ENCODE data around the gene RPTOR. TPM values are rescaled to one million over a fixed set of nuclear protein-coding genes. Genes with fewer than 3 reads are reported as not detected.

Gene RPTOR
- total RNA-seq, 1 experiment from 2014 or later: 19.7 TPM

DNA sequence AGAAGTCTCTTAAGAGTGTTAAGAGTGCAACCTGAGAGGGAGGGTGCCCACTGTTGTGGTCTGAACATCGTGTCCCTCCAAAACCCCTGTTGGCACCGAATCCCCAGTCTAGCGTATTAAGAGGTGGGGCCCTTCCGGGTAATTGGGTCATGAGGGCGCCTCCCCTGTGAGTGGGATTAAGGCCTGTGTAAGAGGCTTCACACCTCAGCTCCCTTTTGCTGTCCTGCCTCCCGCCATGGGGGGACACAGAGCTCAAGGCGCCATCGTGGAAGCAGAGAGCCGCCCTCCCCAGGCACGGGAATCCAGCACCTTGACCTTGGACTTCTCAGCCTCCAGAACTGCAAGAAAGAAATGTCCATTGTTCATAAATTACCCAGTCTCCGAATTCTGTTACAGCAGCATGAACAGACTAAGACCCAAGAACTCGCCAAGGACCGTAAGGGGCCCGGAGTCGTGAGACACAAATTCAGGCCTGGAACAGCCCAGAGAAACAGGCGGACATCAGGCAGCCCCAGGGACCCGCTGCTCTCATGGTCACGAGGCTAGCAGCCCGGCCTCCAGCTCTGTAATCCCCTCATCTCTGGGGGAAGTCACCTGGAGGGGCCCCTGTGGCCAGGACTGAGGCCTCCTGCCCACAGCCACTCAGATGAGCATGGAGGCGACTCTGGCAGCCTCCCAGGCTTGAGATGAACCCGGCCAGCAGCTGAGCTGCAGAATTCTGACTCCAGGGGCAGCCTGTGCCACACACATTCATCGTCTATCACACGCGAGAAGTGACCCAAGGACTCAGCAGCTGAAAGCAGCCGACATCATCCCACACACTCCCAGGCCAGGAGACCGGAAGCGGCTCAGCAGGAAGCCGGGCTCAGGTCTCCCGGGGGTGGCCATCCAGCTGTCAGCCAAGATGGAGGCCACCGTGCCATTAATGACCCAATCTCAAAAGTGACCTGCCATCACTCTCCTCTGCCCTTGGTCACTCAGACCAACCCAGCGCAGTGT is 434.2 kb downstream of the RPTOR start:
- no peak for DNase-seq (ENCODE audit: extremely low read depth, low read depth)

- no peak for DNase-seq (ENCODE audit: extremely low read depth, low read depth)
Observed at GRCh38 chr17:80979547-80980378, 435.1 kb downstream of the RPTOR start.

GRCh38 chr17:80980397-80981061 is 435.9 kb downstream of the RPTOR start:
- no peak for DNase-seq (ENCODE audit: extremely low read depth, low read depth)

DNA sequence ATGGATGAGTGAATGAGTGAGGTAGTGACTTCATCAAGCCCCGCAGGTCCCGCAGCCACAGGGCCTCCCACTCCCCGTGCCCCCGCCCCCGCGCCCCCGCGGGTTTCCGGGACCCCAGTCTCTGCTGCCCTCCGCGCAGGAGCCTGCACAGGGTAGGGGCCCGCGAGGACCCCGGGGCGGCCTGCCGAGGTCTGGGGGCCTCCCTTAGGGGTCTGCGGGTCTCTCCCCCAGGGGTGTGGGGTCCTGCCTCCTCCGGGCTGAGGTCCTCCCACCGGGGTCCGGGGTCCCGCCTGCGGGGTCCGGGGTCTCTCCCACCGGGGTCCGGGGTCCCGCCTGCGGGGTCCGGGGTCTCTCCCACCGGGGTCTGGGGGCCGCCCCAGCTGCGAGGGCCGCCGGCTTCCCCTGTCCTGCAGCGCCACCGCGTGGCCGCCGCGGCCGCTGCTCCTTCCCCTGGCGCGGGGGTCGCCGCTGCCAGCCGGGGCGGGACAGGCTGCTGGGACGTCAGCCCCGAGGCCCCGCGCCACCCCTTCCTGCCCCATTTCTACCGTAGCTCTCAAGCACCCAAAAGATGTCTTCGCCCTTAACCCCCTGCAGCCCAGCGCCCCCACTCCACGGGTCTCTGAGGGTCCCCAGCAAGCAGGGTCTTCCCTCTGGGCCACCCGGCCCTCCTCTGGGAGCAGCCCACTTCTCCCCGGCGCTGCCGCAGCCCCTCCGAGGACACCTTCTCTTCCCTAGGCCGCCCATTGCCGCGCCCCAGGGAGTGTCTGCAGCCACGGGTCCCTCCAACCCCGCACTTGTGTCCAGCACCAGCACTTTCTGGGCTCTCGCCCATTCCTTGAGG is 436.6 kb downstream of the RPTOR start:
- no peak for DNase-seq (ENCODE audit: extremely low read depth, low read depth)

- no peak for DNase-seq (ENCODE audit: extremely low read depth, low read depth)
Observed at GRCh38 chr17:80981929-80982425, 437.3 kb downstream of the RPTOR start.

GRCh38 chr17:80982426-80982974 is 437.9 kb downstream of the RPTOR start:
- DNase-seq (ENCODE audit: extremely low read depth, low read depth): no peak

DNA sequence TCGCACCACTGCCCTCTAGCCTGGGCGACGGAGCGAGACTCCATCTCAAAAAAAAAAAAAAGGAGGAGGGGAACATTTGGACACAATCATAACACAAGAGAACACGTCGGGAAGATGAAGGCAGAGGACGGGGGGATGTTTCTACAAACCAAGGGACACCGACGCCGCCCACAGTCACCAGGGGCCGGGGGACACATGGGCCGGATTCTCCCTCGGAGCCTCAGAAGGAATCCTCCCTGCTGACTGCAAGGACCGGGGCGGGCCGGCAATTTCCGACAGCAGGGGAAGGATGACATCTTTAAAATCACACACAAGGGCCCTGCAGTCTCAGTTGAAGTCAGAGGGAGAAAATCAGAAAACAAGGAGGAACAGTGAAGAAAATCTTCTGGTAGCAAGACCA is 438.9 kb downstream of the RPTOR start:
- no peak for DNase-seq (ENCODE audit: extremely low read depth, low read depth)

DNA sequence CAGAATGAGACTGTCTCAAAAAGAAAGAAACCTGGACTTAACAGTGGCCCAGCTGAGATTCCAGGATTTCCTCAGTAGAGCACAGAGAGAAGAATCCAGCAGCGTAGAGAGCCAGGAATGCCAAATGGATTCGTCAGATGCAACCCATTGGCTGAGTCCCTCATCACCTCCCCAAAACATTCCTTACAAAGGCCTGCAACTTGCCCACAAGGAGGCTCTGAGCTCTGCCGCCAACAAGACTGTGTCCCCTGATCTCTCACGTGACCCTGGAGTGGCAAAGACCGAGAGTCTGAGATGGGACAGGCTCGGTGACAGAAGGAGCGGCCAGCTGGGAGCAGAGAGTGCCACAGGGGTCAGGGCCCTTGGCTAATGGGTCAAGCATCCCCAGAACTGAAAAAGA is 440.1 kb downstream of the RPTOR start:
- DNase-seq (ENCODE audit: extremely low read depth, low read depth): no peak

DNA sequence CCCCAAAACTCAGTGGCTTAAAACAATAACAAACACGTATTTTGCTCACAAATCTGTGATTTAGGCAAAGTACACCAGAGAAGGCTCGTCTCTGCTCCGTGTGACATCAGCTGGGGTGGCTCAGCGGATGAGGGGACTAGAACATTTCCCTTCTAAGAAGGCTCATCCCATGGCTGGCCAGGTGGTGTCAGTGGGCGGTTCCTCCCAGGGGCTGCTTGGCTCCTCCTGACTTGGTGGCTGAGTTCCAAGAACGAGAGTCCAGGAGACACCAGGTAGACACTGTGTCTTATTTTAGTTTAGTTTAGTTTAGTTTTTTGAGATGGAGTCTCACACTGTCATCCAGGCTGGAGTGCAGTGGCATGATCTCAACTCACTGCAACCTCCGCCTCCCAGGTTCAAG is 441.4 kb downstream of the RPTOR start:
- DNase-seq (ENCODE audit: extremely low read depth, low read depth): no peak

DNA sequence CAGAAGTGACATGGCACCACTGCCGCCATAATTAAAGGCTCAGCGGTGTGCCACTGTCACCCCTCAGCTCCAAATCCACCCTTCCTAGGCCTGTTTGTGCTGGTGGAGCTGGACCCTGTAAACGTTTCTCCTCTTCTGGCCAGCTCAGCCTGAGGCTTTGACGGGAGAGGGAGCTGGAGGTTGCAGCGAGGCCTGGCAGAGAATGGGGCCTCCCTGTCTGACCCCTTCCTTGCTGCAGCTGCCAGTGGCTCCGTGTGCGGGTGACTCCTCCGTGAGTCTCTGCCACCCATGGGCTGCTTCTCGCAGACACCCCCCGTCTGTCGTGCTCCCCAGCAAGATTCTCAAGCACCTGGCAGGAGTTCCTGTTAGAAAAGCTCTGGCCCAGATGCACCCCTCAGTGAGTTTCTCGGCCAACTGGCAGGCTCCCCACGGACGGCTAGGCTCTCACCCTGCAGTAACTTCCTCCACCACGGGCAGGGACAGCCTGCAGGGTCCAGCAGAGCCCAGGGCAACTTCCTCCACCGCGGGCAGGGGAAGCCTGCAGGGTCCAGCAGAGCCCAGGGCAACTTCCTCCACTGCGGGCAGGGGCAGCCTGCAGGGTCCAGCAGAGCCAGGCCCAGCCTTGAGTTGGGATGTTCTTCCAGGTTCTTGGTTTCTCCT is 442.3 kb downstream of the RPTOR start:
- no peak for DNase-seq (ENCODE audit: extremely low read depth, low read depth)

- DNase-seq (ENCODE audit: extremely low read depth, low read depth): no peak
Observed at GRCh38 chr17:80987941-80988461, 443.4 kb downstream of the RPTOR start.

DNA sequence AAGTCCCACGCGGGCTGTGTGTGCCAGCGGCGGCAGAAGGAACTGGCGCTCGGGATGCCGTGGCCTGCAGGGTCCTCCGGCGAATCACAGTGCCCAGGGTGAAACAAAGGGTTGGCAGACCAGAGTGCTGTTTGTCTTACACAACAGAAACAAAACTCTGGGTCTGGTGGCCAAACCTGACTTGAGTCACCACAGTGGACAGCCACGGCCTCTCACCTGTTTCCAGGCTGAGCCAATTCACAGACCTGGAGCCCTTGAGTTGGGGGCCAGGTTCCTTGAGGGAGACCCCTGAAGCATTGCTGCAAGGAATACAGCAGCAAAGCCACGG is 444.9 kb downstream of the RPTOR start:
- DNase-seq (ENCODE audit: extremely low read depth, low read depth): no peak

GRCh38 chr17:80990921-80991644 is 446.4 kb downstream of the RPTOR start:
- no peak for DNase-seq (ENCODE audit: extremely low read depth, low read depth)

GRCh38 chr17:80991645-80992076 is 447.0 kb downstream of the RPTOR start, which contains the start of gene CHMP6:
Gene CHMP6 (plus strand): TSS chr17:80991841. CDS start chr17:80991919, 78 bp downstream.
- peak; percentile 56 for DNase-seq (ENCODE audit: extremely low read depth, low read depth)

DNA sequence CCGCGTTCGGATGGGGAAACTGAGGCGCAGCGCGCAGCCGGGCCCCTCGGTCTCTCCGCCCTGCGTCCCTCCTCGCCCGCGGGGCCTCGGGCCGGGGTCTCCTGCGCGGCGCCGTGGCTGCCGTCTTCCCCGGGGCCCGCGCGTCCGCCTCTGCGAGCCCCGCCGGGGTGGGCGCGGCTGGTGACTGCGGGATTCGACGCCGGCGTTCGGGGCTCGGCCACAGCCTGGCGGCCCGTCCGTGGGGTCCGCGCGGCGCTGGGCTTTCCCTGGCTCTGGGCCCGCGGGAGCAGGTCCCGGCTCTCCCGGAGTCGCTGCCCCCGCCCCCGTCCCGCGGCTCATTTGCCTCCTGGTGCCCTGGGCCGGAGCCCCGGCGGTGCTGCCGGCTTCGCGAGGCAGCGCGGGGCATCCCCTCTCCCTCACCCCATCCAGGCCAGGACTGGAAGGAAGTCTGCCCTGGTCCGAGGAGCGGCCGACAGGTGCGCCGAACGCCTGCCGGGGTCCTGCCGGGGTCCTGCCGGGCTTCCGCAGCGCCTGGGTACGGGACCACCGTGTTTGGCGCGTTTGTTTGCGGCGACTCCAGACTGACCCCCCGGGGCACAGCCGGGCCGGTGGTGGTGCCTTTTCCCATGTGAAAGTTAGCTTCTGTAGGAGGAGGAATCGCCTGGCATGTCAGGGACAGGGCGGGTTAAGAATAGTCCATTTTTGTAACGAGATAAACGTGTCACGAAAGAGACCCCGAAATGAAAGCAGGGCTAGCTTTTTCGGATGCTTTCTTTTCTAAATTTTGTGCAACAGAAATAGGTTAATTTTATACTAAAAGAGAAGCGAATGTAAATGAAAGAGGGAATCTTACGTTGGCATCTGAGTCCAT is 447.7 kb downstream of the RPTOR start:
- no peak for DNase-seq (ENCODE audit: extremely low read depth, low read depth)

DNA sequence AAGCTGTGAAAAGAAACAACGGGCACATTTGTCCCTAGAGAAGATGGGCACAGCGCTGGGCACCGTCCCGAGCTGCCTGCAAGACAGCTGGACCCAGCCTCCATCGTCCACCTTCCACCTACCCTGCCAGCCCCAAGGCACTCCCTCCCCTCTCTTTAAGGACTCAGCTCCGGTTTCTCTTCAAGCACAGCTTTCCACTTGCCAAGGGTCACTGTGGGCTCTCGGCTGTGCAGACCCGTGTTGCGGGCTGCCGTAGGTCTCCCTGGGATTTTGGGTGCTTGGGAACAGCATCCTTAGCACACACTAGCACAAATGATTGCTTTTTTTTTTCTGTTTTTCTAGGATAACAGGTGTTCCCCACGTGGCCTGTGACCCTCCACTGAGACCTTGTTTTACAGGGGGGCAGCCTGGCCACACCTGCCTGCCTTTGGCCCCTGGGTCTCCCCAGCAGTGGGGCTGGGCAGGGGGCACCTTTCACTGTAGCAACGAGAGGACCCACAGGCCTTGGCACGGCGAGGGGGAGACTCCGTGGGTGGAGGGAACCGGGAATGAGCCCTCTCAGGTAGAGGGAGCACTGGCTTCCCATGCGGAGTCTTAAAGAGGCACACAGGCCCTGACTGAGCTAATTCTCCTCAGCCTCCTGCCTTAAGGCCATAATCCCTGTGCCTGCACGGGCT is 448.4 kb downstream of the RPTOR start:
- DNase-seq (ENCODE audit: extremely low read depth, low read depth): no peak

- DNase-seq (ENCODE audit: extremely low read depth, low read depth): no peak
Observed at GRCh38 chr17:80995131-80995530, 450.5 kb downstream of the RPTOR start.
